Suprapubic skin (tissue), 3 donors: ENCODE results near the gene KCNAB2.

Source experiments
- CTCF ChIP-seq, 2 donors: fragments of 200-600 bp in 1 of 2; fragments of 450-650 bp in 1 of 2; sonication (generic) in 1 of 2; IDR thresholded peaks; one replicate each; pipeline ENCODE4 v1.5.1; 2016 to 2019; ENCODE audit warnings: antibody characterized with exemption in 2 of 2, mild to moderate bottlenecking in 1 of 2, moderate library complexity in 1 of 2
- EP300 ChIP-seq: sonication (generic); formaldehyde crosslinking; IDR thresholded peaks from one replicate; pipeline ENCODE4 v1.6.1; 2017; ENCODE audit warnings: antibody characterized with exemption

- TF ChIP-seq CTCF (IDR thresholded peaks at IDR 0.05) (no peak), EP300 (no peak)
Observed at GRCh38 chr1:6084781-6085495, 39.2 kb downstream of the KCNAB2 start.
